ENCODE data around the gene ARHGAP10.

ARHGAP10 gene

DNA sequence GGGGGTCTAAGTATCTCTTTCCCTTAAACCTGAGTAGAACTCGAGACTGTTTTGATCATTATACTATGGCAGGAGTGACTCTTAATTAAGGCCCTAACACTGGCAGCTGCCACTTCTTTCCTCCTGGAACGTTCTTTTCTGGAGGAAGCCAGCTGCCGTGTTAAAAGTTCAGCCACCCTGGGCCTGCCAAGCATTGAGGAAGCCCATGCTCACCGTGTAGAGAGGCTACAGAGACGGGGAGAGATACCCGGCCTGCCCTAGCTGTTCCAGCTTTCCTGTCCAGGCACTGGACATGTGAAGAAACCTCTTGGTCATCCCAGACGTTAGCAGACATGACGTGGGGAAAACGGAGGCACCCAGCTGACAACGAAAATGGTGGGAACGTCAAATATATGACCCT lies 274.1 kb downstream of the ARHGAP10 start:
- FAIRE-seq (no peak), DNase-seq (ENCODE audit: insufficient read length, low spot score) (no peak)
- TF ChIP-seq CTCF (IDR thresholded peaks at IDR 0.05; ENCODE audit: insufficient read depth, missing control alignments): no peak

GRCh38 chr4:148007314-148007760 lies 275.4 kb downstream of the ARHGAP10 start:
- TF ChIP-seq CTCF (IDR thresholded peaks at IDR 0.05; ENCODE audit: insufficient read depth, missing control alignments): no peak

GRCh38 chr4:148007792-148008191 lies 275.9 kb downstream of the ARHGAP10 start:
- TF ChIP-seq CTCF (IDR thresholded peaks at IDR 0.05; ENCODE audit: insufficient read depth, missing control alignments): no peak
- DNase-seq (ENCODE audit: insufficient read length, low spot score) (no peak), FAIRE-seq (no peak)

More at GRCh38 chr4:148007314-148007760, 275.4 kb downstream of the ARHGAP10 start:
- DNase-seq (ENCODE audit: insufficient read length, low spot score) (no peak), FAIRE-seq (no peak)

DNA sequence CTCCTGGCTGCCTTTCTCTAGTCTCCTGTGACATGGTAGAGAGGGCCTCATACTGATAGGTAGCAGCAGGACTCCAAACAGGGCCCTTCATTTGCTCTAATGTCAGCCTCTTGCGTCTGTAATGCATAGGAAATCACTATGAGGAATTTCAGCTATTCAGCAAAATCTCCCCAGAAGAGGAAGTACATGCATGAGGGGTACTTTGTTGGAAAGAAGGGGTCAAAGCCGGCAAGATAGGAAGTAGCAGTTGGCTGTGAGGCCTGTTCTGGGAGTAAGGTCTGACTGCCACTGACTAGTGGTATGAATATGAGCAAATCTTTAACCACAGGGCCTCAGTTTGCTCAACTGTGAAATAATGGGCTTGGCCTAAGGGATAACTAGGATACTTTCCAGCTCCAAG lies 283.2 kb downstream of the ARHGAP10 start:
- no peak for DNase-seq (ENCODE audit: insufficient read length, low spot score)
- no peak for FAIRE-seq
- TF ChIP-seq CTCF (IDR thresholded peaks at IDR 0.05; ENCODE audit: insufficient read depth, missing control alignments): no peak

DNA sequence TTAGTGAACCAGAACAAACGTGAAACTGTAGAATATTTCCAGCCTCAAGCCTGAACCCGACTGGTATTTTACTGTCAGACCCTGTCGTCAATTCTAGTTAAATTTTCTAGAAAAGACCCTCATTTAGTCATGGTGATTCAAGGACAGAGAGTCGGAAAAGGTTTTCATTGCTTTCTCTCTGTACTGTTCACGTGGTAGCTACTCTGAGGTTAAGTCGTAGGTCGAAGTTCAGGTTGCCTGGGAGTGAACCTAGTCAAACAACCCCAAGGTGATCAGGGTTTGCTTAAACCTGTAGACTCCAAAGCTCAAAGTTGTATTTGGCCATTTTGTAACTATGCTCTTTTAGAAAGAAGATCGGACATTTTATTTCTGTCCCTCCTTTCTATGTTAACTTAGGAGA lies 283.6 kb downstream of the ARHGAP10 start:
- DNase-seq (ENCODE audit: insufficient read length, low spot score) (no peak), FAIRE-seq (no peak)
- no peak for TF ChIP-seq CTCF (IDR thresholded peaks at IDR 0.05; ENCODE audit: insufficient read depth, missing control alignments)

GRCh38 chr4:148016063-148016637 lies 284.3 kb downstream of the ARHGAP10 start:
- DNase-seq (ENCODE audit: insufficient read length, low spot score) (no peak), FAIRE-seq (no peak)

More at GRCh38 chr4:148016063-148016637, 284.3 kb downstream of the ARHGAP10 start:
- no peak for TF ChIP-seq CTCF (IDR thresholded peaks at IDR 0.05; ENCODE audit: insufficient read depth, missing control alignments)

Data from D721Med (cell line).